T-helper 2 cell treated with Interferon-gamma antibody and Interleukin-4, amounts not matched to agents 100 ng/mL and 5 ng/mL, for 36 hours (primary cell): ENCODE data around the gene PAM16. TPM values are rescaled to one million over a fixed set of nuclear protein-coding genes. Genes with fewer than 3 reads are reported as not detected.

ENCODE experiments used
- intact Hi-C: fragments of 100-400 bp; cut with micrococcal nuclease; formaldehyde crosslinking; loops from one replicate; pipeline ENCODE4 v1.15.1; 2023
- total RNA-seq: library from RNA; stranded (reverse); gene quantifications from 2 replicates; pipeline ENCODE4 v1.2.3, GENCODE V29; 2022

PAM16 gene
- total RNA-seq, 1 donor from 2014 or later: 48.5 TPM

GRCh38 chr16:4371357-4372000, 20.4 kb upstream of the PAM16 start, which contains the start of gene VASN:
Gene VASN (plus strand): TSS chr16:4371848. CDS start chr16:4380878, 9,030 bp downstream.
- intact Hi-C loops: no loop called here

GRCh38 chr16:4370570-4371356, 19.6 kb upstream of the PAM16 start:
- intact Hi-C loops: no loop called here

- intact Hi-C loops: no loop called here
These were observed 19.0 kb upstream of the PAM16 start for GRCh38 chr16:4370151-4370550.

GRCh38 chr16:4369007-4369733, 18.0 kb upstream of the PAM16 start:
- intact Hi-C loops: no loop called here

GRCh38 chr16:4367393-4367856, 16.3 kb upstream of the PAM16 start:
- intact Hi-C loops: no loop called here

GRCh38 chr16:4366016-4366415, 14.9 kb upstream of the PAM16 start:
- intact Hi-C loops: no loop called here

- intact Hi-C loops: no loop called here
These were observed 14.5 kb upstream of the PAM16 start for GRCh38 chr16:4365615-4366014.

- intact Hi-C loops: no loop called here
These were observed 13.9 kb upstream of the PAM16 start for GRCh38 chr16:4365014-4365406.

- intact Hi-C loops: no loop called here
These were observed 13.3 kb upstream of the PAM16 start for GRCh38 chr16:4364196-4365013.

GRCh38 chr16:4362476-4363135, 11.5 kb upstream of the PAM16 start:
- intact Hi-C loops: no loop called here

GRCh38 chr16:4361944-4362311, 10.8 kb upstream of the PAM16 start:
- intact Hi-C loops: no loop called here

- intact Hi-C loops: no loop called here
These were observed 10.2 kb upstream of the PAM16 start for GRCh38 chr16:4361033-4361943.

GRCh38 chr16:4360538-4361021, 9.5 kb upstream of the PAM16 start:
- intact Hi-C loops: no loop called here

- intact Hi-C loops: loop anchor here (5.0 kb wide), 1 partner anchor 42 kb away; no protein-coding TSS in a partner anchor
These were observed 8.8 kb upstream of the PAM16 start for GRCh38 chr16:4359914-4360313.

GRCh38 chr16:4358831-4359561, 7.9 kb upstream of the PAM16 start:
- intact Hi-C loops: loop anchor here (5.0 kb wide), 1 partner anchor 43 kb away; no protein-coding TSS in a partner anchor

- intact Hi-C loops: loop anchor here (5.0 kb wide), 1 partner anchor 44 kb away; no protein-coding TSS in a partner anchor
These were observed 7.1 kb upstream of the PAM16 start for GRCh38 chr16:4358236-4358635.

GRCh38 chr16:4356820-4357219, 5.7 kb upstream of the PAM16 start:
- intact Hi-C loops: loop anchor here (5.0 kb wide), 1 partner anchor 45 kb away; no protein-coding TSS in a partner anchor
